Chondrocyte (in vitro differentiated cells): Measurements from ENCODE around the gene CXorf65. TPM values are rescaled to one million over a fixed set of nuclear protein-coding genes. Genes with fewer than 3 reads are reported as not detected.

ENCODE experiments used
- DNase-seq: peaks from one replicate; pipeline ENCODE4 v3.0.0; 2021; ENCODE audit warnings: mixed read lengths, low spot score
- H3K27ac Mint-ChIP-seq: one replicate; pipeline ENCODE4 v1.8.0; 2021; ENCODE audit warnings: mild to moderate bottlenecking, moderate library complexity, mixed read lengths; ENCODE audit not compliant: unreplicated experiment
- H3K27me3 Mint-ChIP-seq: 2 replicates; pipeline ENCODE4 v1.8.0; 2021; ENCODE audit warnings: low read depth, mixed read lengths
- H3K36me3 Mint-ChIP-seq: 2 replicates; pipeline ENCODE4 v1.8.0; 2021; ENCODE audit warnings: low read depth, mixed read lengths
- H3K4me1 Mint-ChIP-seq: 2 replicates; pipeline ENCODE4 v1.8.0; 2021; ENCODE audit warnings: low read depth, mild to moderate bottlenecking, mixed read lengths
- H3K4me3 Mint-ChIP-seq: one replicate; pipeline ENCODE4 v1.8.0; 2021; ENCODE audit warnings: mild to moderate bottlenecking, moderate library complexity, mixed read lengths; ENCODE audit not compliant: unreplicated experiment
- H3K9me3 Mint-ChIP-seq: 2 replicates; pipeline ENCODE4 v1.8.0; 2021; ENCODE audit warnings: low read depth, mixed read lengths
- total RNA-seq: library from RNA; stranded (reverse); gene quantifications from 3 replicates; pipeline ENCODE4 v1.2.1, GENCODE V29; 2021
- TF ChIP-seq, protein P1 (sequence below): fragments of 200-600 bp; sonication (generic); IDR thresholded peaks from 2 replicates; pipeline ENCODE4 v1.5.0; 2021; ENCODE audit warnings: antibody characterized with exemption, mild to moderate bottlenecking, moderate library complexity

Gene CXorf65
- total RNA-seq, 1 donor from 2014 or later, result not detected

GRCh38 chrX:71095555-71095980 is 11.0 kb downstream of the CXorf65 start, which contains the start of gene FOXO4:
Gene FOXO4, plus strand, starts transcription at chrX:71095851. Its CDS starts 678 bp downstream, at chrX:71096529.
- Mint-ChIP-seq H3K4me1 (peaks cover 8% of the 10 kb centered on the region), H3K27ac (peak within 1 kb of the TSS; percentile 89), H3K9me3 (peaks cover 3% of the 10 kb centered on the region), H3K36me3 (no peaks in the 10 kb centered on the region), H3K4me3 (peak within 1 kb of the TSS; percentile 86), H3K27me3 (no peaks in the 10 kb centered on the region)
- TF ChIP-seq, protein P1, sequence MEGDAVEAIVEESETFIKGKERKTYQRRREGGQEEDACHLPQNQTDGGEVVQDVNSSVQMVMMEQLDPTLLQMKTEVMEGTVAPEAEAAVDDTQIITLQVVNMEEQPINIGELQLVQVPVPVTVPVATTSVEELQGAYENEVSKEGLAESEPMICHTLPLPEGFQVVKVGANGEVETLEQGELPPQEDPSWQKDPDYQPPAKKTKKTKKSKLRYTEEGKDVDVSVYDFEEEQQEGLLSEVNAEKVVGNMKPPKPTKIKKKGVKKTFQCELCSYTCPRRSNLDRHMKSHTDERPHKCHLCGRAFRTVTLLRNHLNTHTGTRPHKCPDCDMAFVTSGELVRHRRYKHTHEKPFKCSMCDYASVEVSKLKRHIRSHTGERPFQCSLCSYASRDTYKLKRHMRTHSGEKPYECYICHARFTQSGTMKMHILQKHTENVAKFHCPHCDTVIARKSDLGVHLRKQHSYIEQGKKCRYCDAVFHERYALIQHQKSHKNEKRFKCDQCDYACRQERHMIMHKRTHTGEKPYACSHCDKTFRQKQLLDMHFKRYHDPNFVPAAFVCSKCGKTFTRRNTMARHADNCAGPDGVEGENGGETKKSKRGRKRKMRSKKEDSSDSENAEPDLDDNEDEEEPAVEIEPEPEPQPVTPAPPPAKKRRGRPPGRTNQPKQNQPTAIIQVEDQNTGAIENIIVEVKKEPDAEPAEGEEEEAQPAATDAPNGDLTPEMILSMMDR, result no peak
- DNase-seq, result peak; percentile 96

GRCh38 chrX:71095033-71095432 is 11.5 kb downstream of the CXorf65 start:
- TF ChIP-seq, protein P1, result no peak
- H3K27me3 Mint-ChIP-seq, result no peaks in the 10 kb centered on the region
- H3K9me3 Mint-ChIP-seq, result peaks cover 3% of the 10 kb centered on the region
- no peak for DNase-seq
- H3K4me3 Mint-ChIP-seq, result peak overlapping the region; percentile 86
- H3K4me1 Mint-ChIP-seq, result peaks cover 8% of the 10 kb centered on the region
- no peak overlapping the region for H3K27ac Mint-ChIP-seq
- no peaks in the 10 kb centered on the region for H3K36me3 Mint-ChIP-seq

- TF ChIP-seq, protein P1, result no peak
- peaks cover 4% of the 10 kb centered on the region for H3K4me1 Mint-ChIP-seq
- no peak overlapping the region for H3K27ac Mint-ChIP-seq
- H3K4me3 Mint-ChIP-seq, result no peak overlapping the region
- no peaks in the 10 kb centered on the region for H3K36me3 Mint-ChIP-seq
- H3K27me3 Mint-ChIP-seq, result no peaks in the 10 kb centered on the region
- no peak for DNase-seq
- H3K9me3 Mint-ChIP-seq, result peaks cover 7% of the 10 kb centered on the region
These were observed 15.3 kb downstream of the CXorf65 start for GRCh38 chrX:71091263-71091662.

DNA sequence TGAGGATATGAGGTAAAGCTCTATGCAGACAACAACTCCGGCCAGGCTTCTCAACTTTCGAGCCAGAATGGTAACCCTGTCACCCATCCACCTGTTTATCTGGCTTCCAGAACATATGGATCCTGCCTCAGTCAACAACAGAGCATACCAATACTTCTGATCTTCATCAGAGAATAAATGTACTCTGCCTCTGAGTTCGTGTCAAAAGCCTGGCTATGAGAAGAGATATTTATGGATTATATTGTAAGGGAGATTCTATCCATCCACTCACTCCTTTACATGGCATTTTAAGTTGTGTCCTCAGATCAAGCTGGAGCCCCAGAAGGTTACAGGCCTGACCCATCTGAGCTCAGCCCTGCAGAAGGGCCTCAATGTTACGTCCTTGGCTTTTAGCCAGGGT is 20.6 kb downstream of the CXorf65 start:
- Mint-ChIP-seq H3K9me3 (peaks cover 4% of the 10 kb centered on the region), H3K4me3 (no peak overlapping the region)
- TF ChIP-seq, protein P1, result no peak

GRCh38 chrX:71082822-71083221 is 23.7 kb downstream of the CXorf65 start:
- no peaks in the 10 kb centered on the region for H3K27me3 Mint-ChIP-seq
- no peak for DNase-seq
- no peaks in the 10 kb centered on the region for H3K4me1 Mint-ChIP-seq
- H3K4me3 Mint-ChIP-seq, result no peak overlapping the region
- peaks cover 3% of the 10 kb centered on the region for H3K9me3 Mint-ChIP-seq
- no peak overlapping the region for H3K27ac Mint-ChIP-seq
- no peaks in the 10 kb centered on the region for H3K36me3 Mint-ChIP-seq
- TF ChIP-seq, protein P1, result no peak

More for the DNA sequence above, 20.6 kb downstream of the CXorf65 start:
- Mint-ChIP-seq H3K27me3 (no peaks in the 10 kb centered on the region), H3K27ac (no peak overlapping the region), H3K36me3 (no peaks in the 10 kb centered on the region), H3K4me1 (no peaks in the 10 kb centered on the region)
- no peak for DNase-seq
